ENCODE results near the gene B4GALT7.

Gene B4GALT7

DNA sequence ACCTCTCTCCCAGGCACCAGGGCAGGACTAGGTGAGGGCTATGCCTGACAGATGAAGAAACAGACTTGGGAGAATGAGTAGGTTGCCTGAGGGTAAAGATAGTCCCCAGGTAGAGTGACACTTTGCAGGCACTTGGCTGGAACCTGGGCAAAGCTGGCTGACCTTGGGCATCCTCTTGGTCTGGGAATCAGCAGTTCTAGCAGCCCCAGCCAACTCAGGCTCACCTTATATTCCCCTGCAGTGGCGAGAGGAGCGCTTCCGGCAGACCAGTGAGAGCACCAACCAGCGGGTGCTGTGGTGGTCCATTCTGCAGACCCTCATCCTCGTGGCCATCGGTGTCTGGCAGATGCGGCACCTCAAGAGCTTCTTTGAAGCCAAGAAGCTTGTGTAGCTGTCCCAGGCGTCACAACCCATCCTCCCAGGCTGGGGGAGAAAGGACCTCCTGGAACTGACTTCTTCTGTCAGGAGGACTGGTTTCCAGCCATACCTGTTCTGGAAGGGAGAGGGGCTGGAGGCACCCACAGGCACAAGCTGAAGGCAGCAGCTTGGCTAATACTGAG, 4.8 kb upstream of the B4GALT7 start:
- H3K27me3 ChIP-seq (ENCODE audit: control insufficient read depth in 1 of 2, insufficient read depth in 2 of 2, low read length in 2 of 2): peaks cover 0 to 6% of the 10 kb centered on the region in 2 donors
- H3K27ac ChIP-seq (ENCODE audit: low read depth, low read length): no peak overlapping the region
- H3K36me3 ChIP-seq (ENCODE audit: insufficient read depth, low read length): peaks cover 34% of the 10 kb centered on the region
- H3K9me3 ChIP-seq (ENCODE audit: low read length): no peaks in the 10 kb centered on the region
- H3K9ac ChIP-seq (ENCODE audit: low read length): no peak overlapping the region
- peaks cover 20% of the 10 kb centered on the region for H3K4me1 ChIP-seq (ENCODE audit: insufficient read depth, low read length)
- H3K4me3 ChIP-seq (ENCODE audit: low read depth in 1 of 2, low read length in 2 of 2): no peak overlapping the region

DNA sequence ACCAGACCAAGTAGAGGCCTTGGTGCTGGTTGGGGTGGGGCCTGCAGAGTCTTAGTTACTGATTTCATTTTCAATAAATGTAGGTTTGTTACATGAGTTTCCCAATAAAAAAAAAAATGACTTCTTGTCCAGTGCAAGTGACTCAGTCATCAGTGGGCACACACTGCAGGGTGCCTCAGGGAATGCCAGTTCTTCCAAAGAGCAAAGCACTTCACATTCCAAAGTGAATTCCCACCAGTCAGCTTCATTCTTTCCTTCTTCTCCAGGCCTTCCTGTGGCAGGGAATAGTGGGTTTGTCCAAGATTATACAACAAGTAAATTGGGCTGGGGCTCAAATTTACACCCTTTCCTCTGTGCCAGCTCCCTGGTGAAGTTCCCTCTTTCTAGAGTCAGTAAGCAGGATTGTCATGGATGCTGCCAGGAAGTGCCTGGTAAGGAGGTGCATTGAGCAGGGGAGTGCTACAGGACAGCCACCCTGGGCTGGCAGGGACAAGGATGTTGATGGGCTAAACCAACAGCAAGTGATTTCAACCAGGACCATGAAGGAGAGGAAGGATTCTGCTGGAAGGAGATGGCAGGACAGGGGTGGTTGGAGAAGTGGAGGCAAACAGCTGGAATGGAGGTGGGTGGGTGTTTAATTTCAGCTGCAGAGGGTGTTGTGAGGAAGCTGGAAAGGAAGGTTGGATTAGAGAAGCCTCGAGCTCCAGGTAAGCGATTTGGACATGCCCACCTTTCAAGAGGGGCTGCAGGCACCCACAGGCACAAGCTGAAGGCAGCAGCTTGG, 3.7 kb upstream of the B4GALT7 start:
- Histone ChIP-seq H3K27ac (ENCODE audit: low read depth, low read length) (no peak overlapping the region), H3K9me3 (ENCODE audit: low read length) (no peaks in the 10 kb centered on the region), H3K4me3 (ENCODE audit: low read depth in 1 of 2, low read length in 2 of 2) (no peak overlapping the region), H3K4me1 (ENCODE audit: insufficient read depth, low read length) (peaks cover 28% of the 10 kb centered on the region), H3K9ac (ENCODE audit: low read length) (no peak overlapping the region), H3K27me3 (ENCODE audit: control insufficient read depth in 1 of 2, insufficient read depth in 2 of 2, low read length in 2 of 2) (peaks cover 0 to under 1% of the 10 kb centered on the region in 2 donors), H3K36me3 (ENCODE audit: insufficient read depth, low read length) (peaks cover 34% of the 10 kb centered on the region)

DNA sequence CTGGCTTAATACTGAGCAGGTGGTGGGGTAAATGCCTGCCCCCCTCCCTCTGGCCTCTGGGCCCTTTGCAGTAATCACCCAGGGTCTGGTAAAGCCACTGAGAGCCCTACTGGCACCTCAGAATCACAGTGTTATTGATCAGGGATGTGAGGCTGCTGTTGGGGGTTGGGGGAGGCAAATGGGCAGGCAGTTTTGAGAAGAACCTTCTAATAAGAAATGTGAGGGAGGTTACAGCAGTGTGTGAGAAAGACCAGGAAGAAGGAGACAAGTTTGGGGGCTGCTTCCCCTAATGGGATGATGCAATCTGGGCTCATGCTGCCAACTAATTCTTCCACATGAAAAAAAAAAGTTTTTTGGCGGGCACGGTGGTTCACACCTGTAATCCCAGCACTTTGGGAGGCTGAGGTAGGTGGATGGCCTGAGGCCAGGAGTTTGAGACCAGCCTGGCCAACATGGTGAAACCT, 3.1 kb upstream of the B4GALT7 start:
- peaks cover 27% of the 10 kb centered on the region for H3K4me1 ChIP-seq (ENCODE audit: insufficient read depth, low read length)
- no peaks in the 10 kb centered on the region for H3K27me3 ChIP-seq (ENCODE audit: control insufficient read depth in 1 of 2, insufficient read depth in 2 of 2, low read length in 2 of 2)
- no peak overlapping the region for H3K4me3 ChIP-seq (ENCODE audit: low read depth in 1 of 2, low read length in 2 of 2)
- no peak overlapping the region for H3K27ac ChIP-seq (ENCODE audit: low read depth, low read length)
- H3K9me3 ChIP-seq (ENCODE audit: low read length): no peaks in the 10 kb centered on the region
- H3K36me3 ChIP-seq (ENCODE audit: insufficient read depth, low read length): peaks cover 34% of the 10 kb centered on the region
- H3K9ac ChIP-seq (ENCODE audit: low read length): no peak overlapping the region

DNA sequence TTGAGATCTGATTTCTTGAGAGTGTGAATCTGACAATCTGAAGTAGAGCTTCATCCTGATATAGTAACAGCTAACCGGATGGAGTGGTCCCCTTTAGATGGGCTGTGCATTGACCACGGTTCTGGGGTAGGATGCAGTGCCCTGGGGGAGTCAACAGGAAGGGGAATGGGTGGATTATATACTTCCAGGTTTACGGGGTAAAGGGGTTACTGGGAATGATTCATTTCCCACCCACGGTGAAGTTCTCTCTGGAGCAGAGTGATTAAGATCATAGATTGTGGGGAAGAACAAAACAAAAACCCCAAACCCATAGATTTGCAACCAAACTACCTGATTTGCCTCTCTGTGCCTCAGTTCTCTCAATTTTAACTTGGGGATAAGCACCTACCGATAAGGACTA, 1.5 kb upstream of the B4GALT7 start:
- no peak overlapping the region for H3K9ac ChIP-seq (ENCODE audit: low read length)
- H3K27me3 ChIP-seq (ENCODE audit: control insufficient read depth in 1 of 2, insufficient read depth in 2 of 2, low read length in 2 of 2): no peaks in the 10 kb centered on the region
- H3K4me1 ChIP-seq (ENCODE audit: insufficient read depth, low read length): peaks cover 17% of the 10 kb centered on the region
- no peak overlapping the region for H3K4me3 ChIP-seq (ENCODE audit: low read depth in 1 of 2, low read length in 2 of 2)
- no peaks in the 10 kb centered on the region for H3K9me3 ChIP-seq (ENCODE audit: low read length)
- peaks cover 30% of the 10 kb centered on the region for H3K36me3 ChIP-seq (ENCODE audit: insufficient read depth, low read length)
- no peak overlapping the region for H3K27ac ChIP-seq (ENCODE audit: low read depth, low read length)

DNA sequence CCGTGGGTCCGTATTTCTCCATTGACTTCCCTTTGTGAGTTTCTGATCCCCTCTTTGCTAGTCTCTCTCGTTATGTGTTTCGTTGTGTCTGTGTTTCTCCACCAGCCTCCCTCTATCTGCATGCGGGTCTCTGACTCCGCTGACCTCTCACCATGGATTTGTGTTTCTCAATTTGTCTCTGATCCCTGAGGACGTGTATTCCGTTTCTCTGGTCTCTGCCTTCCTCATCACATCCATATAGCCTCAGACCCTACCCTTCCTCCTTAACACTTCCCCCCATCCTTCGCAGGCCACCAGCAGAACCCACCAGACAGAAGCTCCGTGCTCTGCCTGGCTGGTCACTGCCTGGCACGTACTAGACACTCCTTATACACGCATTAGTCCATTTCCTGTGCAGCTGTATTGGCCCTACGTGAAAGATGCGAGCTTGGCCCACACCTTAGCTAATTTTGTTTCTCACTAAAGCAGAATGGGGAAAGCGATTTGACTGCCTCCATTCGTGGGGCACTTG, 631 bp downstream of the B4GALT7 start:
- H3K27me3 ChIP-seq (ENCODE audit: control insufficient read depth in 1 of 2, insufficient read depth in 2 of 2, low read length in 2 of 2): no peaks in the 10 kb centered on the region
- H3K4me1 ChIP-seq (ENCODE audit: insufficient read depth, low read length): peaks cover 11% of the 10 kb centered on the region
- peak overlapping the region; percentile 63 to 69 for H3K4me3 ChIP-seq (ENCODE audit: low read depth in 1 of 2, low read length in 2 of 2)
- peak overlapping the region; percentile 51 for H3K9ac ChIP-seq (ENCODE audit: low read length)
- no peaks in the 10 kb centered on the region for H3K9me3 ChIP-seq (ENCODE audit: low read length)
- H3K27ac ChIP-seq (ENCODE audit: low read depth, low read length): peak overlapping the region; percentile 45
- H3K36me3 ChIP-seq (ENCODE audit: insufficient read depth, low read length): peaks cover 14% of the 10 kb centered on the region

DNA sequence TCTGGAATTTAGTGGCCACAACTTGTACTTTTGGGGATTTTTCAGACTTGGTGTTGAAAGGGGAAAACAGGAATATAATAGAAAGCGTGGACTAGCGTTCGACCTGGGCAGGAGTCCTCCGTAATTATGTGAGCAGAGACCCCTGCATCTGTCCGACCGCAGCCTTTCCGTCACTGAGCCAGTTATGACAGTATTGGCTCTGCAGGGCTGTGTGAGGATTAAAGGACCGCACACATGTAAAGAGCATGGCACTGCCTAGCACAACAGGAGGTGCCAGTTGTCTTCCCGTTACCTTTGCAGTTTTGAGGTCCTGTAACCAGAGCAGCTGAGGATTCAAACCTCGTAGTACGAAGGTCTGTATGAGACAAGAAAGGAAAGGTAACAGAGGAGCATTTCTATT, 1.2 kb downstream of the B4GALT7 start:
- H3K27me3 ChIP-seq (ENCODE audit: control insufficient read depth in 1 of 2, insufficient read depth in 2 of 2, low read length in 2 of 2): no peaks in the 10 kb centered on the region
- peak overlapping the region; percentile 51 for H3K9ac ChIP-seq (ENCODE audit: low read length)
- peak overlapping the region in 1 of 2 donors; percentile 69 for H3K4me3 ChIP-seq (ENCODE audit: low read depth in 1 of 2, low read length in 2 of 2)
- H3K9me3 ChIP-seq (ENCODE audit: low read length): no peaks in the 10 kb centered on the region
- H3K36me3 ChIP-seq (ENCODE audit: insufficient read depth, low read length): peaks cover 8% of the 10 kb centered on the region
- H3K27ac ChIP-seq (ENCODE audit: low read depth, low read length): no peak overlapping the region
- H3K4me1 ChIP-seq (ENCODE audit: insufficient read depth, low read length): peaks cover 11% of the 10 kb centered on the region

DNA sequence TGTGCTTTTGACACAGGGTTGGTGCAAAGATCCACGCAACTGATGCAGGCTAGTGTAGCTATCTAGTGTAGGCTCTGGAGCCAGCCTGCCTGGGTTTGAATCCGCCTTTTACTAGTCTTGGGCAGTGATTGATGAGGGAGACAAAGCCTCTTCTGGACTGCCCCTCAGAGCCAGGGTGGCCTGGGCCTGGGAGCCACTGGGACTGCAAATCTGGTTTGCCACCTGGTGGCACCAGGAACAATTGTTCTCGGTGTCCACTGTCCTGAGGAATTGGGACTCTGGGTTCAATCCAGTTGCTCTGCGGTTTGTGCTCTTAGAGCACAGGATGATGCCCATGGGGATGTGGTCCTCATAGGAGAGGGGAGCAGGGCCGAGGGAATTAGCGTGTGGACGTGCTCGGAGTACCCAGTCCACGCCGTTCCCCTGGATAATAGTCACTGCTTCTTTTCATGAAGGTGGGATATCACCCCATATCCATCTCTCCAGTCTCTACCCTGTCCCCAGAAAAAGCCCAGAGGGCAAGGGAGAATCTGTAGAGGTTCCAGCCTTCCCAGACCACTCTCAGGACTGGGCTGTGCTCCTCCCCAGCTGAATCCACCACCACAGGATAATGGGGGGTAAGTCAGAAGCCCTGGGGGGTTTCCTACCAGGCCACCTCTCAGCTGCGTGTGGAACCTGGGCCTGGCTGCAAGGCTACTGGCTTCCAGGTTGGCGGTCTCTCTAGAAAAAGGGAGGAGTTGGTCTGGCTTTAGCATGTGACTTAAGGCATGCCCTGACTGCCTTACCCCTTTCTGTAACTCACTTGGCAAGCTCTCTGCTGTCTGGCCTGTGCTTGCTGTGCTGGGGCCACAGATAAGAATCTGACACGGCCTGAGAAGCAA, 1.9 kb downstream of the B4GALT7 start:
- no peaks in the 10 kb centered on the region for H3K27me3 ChIP-seq (ENCODE audit: control insufficient read depth in 1 of 2, insufficient read depth in 2 of 2, low read length in 2 of 2)
- peak overlapping the region; percentile 51 for H3K9ac ChIP-seq (ENCODE audit: low read length)
- H3K27ac ChIP-seq (ENCODE audit: low read depth, low read length): no peak overlapping the region
- no peaks in the 10 kb centered on the region for H3K9me3 ChIP-seq (ENCODE audit: low read length)
- peaks cover 11% of the 10 kb centered on the region for H3K4me1 ChIP-seq (ENCODE audit: insufficient read depth, low read length)
- H3K36me3 ChIP-seq (ENCODE audit: insufficient read depth, low read length): peaks cover 5% of the 10 kb centered on the region
- no peak overlapping the region for H3K4me3 ChIP-seq (ENCODE audit: low read depth in 1 of 2, low read length in 2 of 2)

DNA sequence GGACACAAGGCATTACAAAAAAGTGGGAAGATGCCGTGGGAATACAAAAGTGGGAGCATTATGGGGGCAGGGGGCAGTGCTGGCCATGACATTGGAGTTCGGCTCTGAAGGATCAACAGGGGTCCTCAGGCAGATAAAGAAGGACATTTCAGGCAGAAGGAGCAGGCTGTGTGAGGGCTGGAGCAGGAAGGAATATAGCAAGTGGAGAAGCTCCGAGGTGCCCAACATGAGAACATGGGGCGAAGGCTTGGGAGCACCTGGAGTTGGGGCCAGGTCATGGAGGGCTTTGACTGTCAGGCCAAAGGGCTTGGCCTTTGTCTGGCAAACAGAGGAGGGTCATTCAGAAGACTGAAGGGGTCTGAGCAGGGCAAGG, 2.5 kb downstream of the B4GALT7 start:
- no peaks in the 10 kb centered on the region for H3K27me3 ChIP-seq (ENCODE audit: control insufficient read depth in 1 of 2, insufficient read depth in 2 of 2, low read length in 2 of 2)
- H3K36me3 ChIP-seq (ENCODE audit: insufficient read depth, low read length): peaks cover 5% of the 10 kb centered on the region
- no peak overlapping the region for H3K27ac ChIP-seq (ENCODE audit: low read depth, low read length)
- no peak overlapping the region for H3K4me3 ChIP-seq (ENCODE audit: low read depth in 1 of 2, low read length in 2 of 2)
- no peaks in the 10 kb centered on the region for H3K9me3 ChIP-seq (ENCODE audit: low read length)
- H3K9ac ChIP-seq (ENCODE audit: low read length): no peak overlapping the region
- H3K4me1 ChIP-seq (ENCODE audit: insufficient read depth, low read length): peaks cover 17% of the 10 kb centered on the region

DNA sequence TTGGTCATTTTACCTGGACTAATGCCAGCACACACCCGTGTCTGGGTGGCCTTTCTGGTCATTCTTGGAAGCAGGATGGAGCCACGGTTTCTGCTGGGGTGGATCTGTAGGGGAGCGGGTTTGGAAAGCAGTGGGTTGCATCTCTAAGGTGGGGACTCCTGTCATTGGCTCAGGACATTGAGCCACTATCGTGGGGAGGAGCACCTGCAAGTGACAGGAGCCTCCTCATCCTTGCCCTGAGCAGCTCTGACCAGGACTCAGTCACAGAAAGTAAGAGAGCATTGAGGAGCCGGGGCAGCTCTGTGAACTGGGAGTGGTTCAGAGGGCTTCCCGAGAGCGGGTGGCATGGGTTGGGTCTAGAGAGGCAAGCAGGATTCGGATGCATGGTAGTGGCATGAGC, 3.7 kb downstream of the B4GALT7 start:
- Histone ChIP-seq H3K9me3 (ENCODE audit: low read length) (no peaks in the 10 kb centered on the region), H3K36me3 (ENCODE audit: insufficient read depth, low read length) (peaks cover 5% of the 10 kb centered on the region), H3K27me3 (ENCODE audit: control insufficient read depth in 1 of 2, insufficient read depth in 2 of 2, low read length in 2 of 2) (no peaks in the 10 kb centered on the region), H3K27ac (ENCODE audit: low read depth, low read length) (no peak overlapping the region), H3K4me3 (ENCODE audit: low read depth in 1 of 2, low read length in 2 of 2) (no peak overlapping the region), H3K4me1 (ENCODE audit: insufficient read depth, low read length) (peaks cover 21% of the 10 kb centered on the region), H3K9ac (ENCODE audit: low read length) (no peak overlapping the region)

DNA sequence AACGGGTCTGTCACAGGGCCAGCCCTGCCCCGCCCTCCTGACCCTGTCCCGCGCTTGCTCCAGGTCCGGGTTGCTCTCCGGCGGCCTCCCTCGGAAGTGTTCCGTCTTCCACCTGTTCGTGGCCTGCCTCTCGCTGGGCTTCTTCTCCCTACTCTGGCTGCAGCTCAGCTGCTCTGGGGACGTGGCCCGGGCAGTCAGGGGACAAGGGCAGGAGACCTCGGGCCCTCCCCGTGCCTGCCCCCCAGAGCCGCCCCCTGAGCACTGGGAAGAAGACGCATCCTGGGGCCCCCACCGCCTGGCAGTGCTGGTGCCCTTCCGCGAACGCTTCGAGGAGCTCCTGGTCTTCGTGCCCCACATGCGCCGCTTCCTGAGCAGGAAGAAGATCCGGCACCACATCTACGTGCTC, 4.2 kb downstream of the B4GALT7 start:
- no peak overlapping the region for H3K4me3 ChIP-seq (ENCODE audit: low read depth in 1 of 2, low read length in 2 of 2)
- H3K36me3 ChIP-seq (ENCODE audit: insufficient read depth, low read length): peaks cover 5% of the 10 kb centered on the region
- no peak overlapping the region for H3K27ac ChIP-seq (ENCODE audit: low read depth, low read length)
- H3K9me3 ChIP-seq (ENCODE audit: low read length): no peaks in the 10 kb centered on the region
- no peaks in the 10 kb centered on the region for H3K27me3 ChIP-seq (ENCODE audit: control insufficient read depth in 1 of 2, insufficient read depth in 2 of 2, low read length in 2 of 2)
- peaks cover 21% of the 10 kb centered on the region for H3K4me1 ChIP-seq (ENCODE audit: insufficient read depth, low read length)
- no peak overlapping the region for H3K9ac ChIP-seq (ENCODE audit: low read length)

DNA sequence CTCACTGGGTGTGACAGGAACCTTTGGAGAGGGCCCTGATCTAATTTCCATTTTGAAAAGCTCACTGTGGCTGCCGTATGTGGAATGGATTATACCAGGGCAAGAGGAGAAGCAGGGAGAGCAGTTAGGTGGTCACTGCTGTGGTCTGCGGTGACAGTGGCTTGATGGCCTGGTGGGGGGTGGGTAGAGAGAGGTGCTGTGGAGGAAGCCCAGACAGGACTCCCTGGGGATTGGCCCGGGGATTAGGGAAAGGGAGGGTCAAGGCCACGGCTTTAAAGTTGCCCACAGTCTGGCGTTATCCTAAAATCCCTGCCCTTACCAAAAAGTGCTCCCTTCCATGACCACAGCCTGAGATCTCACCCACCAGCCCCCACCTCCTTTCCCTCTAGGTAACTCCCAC, 4.7 kb downstream of the B4GALT7 start:
- Histone ChIP-seq H3K27ac (ENCODE audit: low read depth, low read length) (no peak overlapping the region), H3K4me1 (ENCODE audit: insufficient read depth, low read length) (peaks cover 21% of the 10 kb centered on the region), H3K4me3 (ENCODE audit: low read depth in 1 of 2, low read length in 2 of 2) (no peak overlapping the region), H3K9ac (ENCODE audit: low read length) (no peak overlapping the region), H3K9me3 (ENCODE audit: low read length) (no peaks in the 10 kb centered on the region), H3K27me3 (ENCODE audit: control insufficient read depth in 1 of 2, insufficient read depth in 2 of 2, low read length in 2 of 2) (no peaks in the 10 kb centered on the region), H3K36me3 (ENCODE audit: insufficient read depth, low read length) (peaks cover 5% of the 10 kb centered on the region)

Measured in muscle layer of colon (tissue), 2 donors.